ENCODE measurements around the gene HEXIM2. TPM values are rescaled to one million over a fixed set of nuclear protein-coding genes. Genes with fewer than 3 reads are reported as not detected.
"Not testable (repeated sequence)": the region's sequence is repeated elsewhere in the genome, so short reads cannot be mapped to it uniquely, and the experiment has no call there.

The HEXIM2 gene, protein sequence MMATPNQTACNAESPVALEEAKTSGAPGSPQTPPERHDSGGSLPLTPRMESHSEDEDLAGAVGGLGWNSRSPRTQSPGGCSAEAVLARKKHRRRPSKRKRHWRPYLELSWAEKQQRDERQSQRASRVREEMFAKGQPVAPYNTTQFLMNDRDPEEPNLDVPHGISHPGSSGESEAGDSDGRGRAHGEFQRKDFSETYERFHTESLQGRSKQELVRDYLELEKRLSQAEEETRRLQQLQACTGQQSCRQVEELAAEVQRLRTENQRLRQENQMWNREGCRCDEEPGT
- 1 to 10 TPM; 4.2 to 4.4 TPM for total RNA-seq
- long read RNA-seq, partial matches to known transcripts: 0 of 2 reads
- long read RNA-seq, other reads (novel, unspliced or antisense): 0 of 2 reads

DNA sequence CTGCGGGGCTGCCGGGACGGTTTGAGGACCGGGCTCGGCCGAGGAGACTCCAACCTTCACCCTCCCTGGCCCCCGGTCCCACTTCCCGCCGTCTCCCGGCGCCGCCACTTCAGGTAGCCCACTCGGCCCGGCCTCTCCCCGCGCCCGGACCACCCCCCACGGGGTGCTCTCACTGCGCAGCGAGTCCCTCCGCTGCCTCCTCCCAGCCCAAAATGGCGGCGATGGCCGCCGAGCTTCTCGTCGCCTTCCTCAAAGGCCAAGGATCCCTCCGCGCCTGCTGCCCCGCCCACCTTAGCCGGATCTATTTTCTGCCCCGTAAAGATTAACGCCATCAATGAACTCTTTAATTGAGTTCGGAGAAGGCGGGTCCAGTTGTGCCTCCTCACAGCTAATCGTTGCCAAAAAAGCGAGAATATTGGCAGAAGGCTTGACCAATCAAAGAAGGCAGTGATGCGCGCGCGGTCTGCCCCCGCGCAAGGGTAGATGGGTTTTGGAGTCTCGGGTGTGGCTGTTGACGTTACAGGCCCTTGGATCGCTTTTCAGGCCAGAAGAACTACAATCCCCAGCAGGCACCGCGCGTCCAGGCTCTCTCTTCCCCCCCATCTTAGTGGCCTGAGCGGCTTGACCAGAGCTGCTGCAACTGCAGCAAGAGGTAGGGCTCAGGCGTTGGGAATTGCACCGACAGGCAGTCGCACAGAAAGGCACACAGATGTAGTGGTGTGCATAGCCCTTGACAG is at the start of gene HEXIM2:
Gene HEXIM2 (plus strand): TSS at position 588 of the 737 bp plus-strand sequence. CDS start 919 bp downstream, outside the sequence.
- intact Hi-C loops (cut with DNase I): loop anchor here in 1 of 2 donors (1.0 kb wide), 1 partner anchor 12 kb away; no protein-coding TSS in a partner anchor
- DNase-seq (peak; percentile 97), ATAC-seq (peak; percentile 97)

DNA sequence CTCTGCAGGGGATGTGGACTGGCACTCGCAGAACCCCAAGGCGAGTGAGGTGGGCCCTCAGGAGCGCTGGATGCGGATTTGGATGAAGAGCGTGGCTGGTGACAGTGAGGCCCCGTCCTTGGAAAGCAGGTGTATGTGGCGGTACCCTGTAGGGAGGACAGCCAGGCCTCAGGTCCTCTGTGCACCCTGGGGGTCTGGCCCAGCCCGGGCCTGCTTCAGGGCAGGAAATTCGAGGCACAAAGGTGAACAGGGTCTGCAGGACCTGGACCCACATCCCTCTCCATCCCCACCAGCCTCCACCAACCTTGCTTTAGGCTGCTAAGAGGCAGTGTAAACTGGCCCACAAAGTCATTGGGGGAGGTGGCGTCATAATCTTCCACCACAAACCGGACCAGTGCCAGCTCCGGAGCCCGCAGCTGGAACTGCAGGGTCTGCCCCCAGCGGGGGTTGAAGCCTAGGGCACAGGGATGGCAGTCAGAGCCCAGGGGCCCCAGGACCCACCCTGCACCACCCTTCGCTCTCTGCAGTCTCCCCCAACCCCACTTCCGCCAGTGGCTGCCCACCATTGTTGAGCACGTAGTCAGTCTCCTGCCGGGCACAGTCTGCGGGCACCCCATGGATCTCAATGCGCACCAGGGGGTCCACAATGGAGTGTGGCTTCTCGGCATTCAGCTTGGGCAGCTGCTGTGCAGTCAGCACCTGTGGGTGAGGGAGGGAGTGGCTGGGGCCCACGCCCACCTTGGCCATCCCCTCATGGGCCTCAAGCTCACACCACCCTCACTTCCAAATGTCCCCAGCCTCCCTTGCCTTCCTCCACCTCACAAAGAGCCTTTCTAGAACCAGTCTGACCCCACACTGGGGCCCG is 48.9 kb upstream of the HEXIM2 start:
- ATAC-seq: no peak
- intact Hi-C loops (cut with DNase I): no loop called here

DNA sequence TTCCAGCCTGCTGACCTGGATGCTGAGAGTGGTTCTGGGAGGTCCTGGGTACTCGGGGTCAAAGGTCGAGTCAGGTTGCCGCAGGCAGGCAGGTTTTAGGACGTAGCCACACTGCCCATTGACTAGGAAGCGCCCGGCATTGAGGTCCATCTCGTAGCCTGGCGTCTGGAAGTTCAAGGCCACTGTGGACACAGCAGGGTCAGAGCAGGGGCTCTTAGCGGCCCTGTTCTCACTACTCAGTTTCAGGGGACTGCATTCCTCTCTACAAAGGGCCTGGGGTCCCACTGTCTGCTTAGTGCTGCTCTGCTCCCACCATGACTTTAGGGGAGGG is 48.3 kb upstream of the HEXIM2 start:
- no peak for ATAC-seq
- intact Hi-C loops (cut with DNase I): no loop called here
- DNase-seq: no peak

More for the DNA sequence above, 48.9 kb upstream of the HEXIM2 start:
- DNase-seq: no peak

DNA sequence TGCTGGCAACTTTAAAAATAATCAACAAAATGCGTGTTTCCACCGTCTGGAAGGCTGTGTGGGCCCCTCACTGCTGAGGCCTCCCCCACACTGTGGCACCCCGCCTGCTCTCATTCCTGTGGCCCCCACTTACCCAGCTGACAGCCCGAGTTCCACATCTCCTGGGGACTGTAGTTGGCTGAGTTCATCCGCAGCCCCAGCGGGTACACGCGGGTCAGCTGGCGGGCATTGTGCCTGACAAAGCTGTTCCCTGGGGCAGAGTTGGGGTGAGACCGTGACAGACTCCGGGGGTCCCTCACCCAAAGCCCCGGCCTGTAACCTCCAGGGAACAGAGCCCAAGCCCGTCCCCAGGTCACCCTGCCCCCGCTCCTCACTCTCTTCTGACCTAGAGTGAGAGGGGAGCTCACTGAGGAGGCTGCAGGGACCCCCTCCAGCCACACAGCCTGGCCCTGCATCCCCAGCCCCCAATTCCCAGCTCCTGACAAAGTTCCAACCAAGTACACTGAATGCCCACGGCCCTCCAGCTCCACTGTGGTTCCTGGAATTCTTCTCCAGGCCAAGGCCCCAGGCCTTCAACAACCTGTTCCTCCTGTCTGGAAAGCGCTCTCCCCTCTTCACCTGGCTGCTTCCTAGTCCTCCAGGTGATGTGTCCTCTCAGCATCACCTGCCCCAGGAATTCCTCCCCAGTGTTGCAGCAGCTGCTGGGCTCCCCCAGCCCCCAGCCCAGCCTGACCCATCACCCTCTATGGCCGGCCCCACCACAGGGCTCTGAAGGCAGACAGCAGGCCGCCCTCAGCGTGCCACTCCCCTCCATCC is 47.4 kb upstream of the HEXIM2 start:
- ATAC-seq (no peak), DNase-seq (no peak)
- intact Hi-C loops (cut with DNase I): no loop called here

DNA sequence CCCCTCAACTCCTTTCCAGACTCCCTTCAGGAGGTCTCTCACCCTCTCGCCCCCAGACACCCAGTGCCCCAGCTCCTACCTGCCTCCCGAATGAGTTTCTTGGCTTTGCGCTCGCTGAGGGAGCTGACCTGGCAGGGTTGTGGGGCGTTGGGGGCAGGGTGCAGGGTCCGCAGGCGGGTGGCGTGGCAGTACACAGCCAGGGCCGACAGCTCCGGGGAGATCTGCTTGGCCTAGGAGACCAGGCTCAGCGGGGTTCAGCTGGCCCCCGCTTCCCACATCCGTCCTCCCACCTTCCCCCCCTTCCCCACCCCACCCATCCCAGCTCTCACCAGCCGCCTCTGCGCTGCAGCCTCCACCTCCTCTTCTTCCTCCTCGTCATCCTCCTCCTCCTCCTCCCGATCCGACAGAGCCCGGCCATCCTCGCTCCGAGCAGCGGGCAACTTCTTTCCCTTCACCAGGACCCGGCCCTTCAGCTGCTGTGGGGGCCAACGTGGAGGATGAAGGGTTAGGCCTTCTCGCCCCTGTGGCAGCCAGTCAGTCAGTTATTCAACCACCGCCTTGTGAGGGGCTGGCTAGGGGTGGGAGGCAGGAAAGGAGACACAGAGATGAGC is 46.6 kb upstream of the HEXIM2 start:
- no peak for DNase-seq
- ATAC-seq: no peak
- intact Hi-C loops (cut with DNase I): no loop called here

DNA sequence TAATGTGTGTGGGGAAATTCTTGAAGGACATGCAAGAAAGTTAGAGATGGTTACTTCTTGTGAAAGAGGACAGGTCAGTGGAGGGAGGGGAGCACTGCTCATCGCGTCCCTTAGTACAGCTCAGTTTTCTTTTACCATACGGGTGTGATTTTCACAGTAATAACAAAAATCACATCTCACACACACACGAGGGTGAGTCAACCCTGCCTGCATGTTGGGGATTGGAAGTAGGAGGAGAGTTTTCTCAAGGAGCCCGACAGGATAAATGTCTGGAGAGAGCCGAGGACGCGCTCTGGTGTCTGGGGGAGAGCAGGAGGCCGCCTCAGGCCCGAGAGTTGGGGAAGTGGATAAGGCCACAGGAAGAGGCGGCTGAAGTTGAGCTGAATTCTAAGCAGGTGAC is 45.8 kb upstream of the HEXIM2 start:
- no peak for DNase-seq
- no peak for ATAC-seq
- intact Hi-C loops (cut with DNase I): no loop called here

DNA sequence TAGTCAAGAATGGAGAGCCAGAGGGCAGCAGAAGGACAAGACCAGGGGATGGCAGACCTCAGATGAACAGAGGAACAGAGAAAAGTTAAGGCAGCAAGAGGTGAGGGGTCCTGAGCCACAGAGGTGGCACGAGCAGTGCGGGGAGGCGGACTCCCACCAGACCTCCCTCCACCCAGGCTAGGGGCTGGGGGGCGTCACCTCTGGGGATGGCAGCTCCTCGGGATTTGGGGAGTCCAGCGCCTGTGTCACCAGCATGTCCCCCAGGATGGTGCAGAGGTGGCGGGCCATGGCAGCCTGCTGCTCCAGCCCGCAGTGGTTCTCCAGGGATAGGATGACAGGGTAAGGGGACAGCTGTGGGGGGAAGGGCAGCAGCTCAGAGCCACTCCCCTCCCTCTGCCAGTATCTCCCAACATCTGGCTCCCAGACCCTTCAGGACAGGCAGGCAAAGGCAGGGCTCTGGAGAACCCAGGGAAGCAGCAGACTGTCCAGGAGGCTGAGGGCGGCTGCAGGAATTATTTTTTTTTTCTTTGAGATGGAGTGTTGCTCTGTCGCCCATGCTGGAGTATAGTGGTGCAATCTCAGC is 45.1 kb upstream of the HEXIM2 start:
- ATAC-seq: no peak
- no peak for DNase-seq
- intact Hi-C loops (cut with DNase I): no loop called here

DNA sequence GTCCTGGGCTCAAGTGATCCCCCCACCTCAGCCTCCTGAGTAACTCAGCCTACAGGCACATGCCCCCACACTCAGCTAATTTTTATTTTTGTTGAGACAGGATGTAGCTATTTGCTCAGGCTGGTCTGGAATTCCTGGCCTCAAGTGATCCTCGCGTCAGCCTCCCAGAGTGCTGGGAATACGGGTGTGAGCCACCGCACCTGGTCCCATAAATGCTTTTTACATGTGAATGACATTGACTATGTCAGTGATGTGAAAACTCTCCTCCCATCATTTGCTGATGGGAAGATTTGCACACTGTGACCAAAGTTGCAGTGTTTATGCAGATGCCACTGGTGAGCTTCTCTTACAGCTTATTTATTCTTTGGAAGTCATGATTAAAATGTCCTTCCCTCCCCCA is 44.3 kb upstream of the HEXIM2 start:
- intact Hi-C loops (cut with DNase I): no loop called here
- DNase-seq: no peak
- ATAC-seq: no peak

DNA sequence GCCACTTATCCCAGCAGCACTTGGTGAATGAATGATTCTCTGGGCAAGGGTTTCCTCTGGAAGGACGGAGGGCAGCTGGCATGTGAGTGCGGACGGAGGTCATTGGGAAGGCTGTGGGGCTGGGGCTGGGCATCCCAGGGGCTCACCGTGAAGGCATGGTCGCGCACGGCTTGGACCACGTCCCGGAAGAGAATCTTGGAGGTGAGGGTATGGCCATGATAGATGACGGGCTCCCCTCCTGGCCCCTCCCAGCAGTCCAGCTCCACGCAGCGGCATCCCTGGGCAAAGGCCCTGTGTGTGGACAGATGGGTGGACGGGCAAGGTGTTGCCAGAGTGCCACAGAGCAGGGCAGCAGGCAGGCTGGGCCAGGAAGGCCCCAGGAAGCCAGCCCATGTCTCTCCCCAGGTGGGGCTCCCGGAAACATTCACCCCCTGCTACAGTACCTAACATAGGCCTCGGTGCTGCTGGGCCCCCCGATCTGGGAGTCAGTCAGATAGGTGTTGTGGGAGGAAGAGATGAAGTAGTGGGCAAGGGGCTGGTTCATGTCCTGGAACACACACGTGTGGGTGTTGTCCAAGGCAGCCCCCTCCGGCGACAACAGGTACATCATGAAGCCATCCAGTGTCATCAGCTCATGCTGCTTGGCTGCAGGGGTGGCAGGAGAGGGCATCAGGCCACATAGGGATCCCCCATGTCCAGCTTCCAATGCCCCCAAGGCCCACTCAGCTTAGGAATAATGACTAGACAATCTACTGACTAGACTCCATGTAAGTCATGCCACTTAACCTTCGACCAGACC is 43.6 kb upstream of the HEXIM2 start:
- intact Hi-C loops (cut with DNase I): no loop called here
- no peak for DNase-seq
- ATAC-seq: no peak

DNA sequence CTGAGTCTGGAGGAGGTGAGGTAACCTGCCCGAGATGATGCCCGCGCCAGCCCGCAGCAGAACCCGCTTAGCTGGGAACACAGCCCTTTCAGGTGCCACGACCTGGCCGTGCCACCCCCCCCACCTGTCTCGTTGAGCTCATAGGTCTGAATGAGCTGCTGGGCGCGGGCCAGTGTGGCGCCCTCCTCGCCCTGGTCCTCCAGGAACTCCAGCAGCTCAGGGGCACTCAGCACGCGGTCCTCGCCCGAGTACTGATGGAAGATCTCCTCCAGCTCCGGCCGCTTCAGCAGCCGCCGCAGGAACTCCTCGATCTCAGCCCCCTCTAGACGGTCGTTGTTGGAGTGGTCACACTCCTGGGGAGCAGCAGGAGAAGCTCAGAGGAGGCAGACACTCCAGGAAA is 43.0 kb upstream of the HEXIM2 start:
- DNase-seq: no peak
- no peak for ATAC-seq
- intact Hi-C loops (cut with DNase I): no loop called here

DNA sequence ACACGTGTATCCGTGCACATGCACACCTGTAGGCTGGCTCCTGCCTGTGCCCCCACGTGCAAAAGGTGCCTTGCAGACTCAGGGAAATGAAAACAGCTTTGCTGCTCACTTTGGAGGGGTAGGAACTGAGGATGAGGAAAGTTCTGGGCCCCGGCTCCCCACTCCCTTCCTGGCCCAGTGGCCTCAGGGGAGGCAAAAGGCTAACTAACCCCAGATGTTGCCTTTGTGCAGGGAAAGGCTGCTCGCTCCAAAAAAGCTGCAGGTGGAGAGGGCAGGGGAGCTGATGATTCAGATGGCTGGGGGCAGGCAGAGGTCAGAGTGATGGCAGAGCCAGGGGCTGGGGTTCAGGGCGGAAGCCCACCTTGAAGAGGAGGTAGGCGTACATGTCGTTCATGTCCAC is 41.7 kb upstream of the HEXIM2 start:
- intact Hi-C loops (cut with DNase I): no loop called here
- DNase-seq (no peak), ATAC-seq (no peak)

DNA sequence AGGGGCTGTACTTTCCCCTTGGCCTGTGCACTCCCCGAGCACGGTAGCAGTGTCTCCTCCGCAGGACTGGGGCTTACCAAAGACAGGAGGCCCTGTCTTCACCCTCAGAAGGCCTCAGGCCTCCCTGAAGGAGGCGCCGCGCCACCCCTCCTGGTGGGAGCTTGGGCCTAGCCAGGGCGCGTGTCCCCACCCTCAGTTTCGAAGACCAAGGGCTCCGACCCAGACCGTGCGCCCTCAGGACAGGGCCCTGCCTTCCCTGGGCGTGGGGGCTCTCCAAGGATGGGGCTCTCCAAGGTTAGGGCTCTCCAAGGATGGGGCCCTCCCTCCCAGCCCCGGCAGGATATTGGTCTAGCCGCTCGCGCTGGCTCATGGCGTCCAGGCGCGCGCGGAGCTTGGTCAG is 41.1 kb upstream of the HEXIM2 start:
- no peak for DNase-seq
- intact Hi-C loops (cut with DNase I): no loop called here
- no peak for ATAC-seq

DNA sequence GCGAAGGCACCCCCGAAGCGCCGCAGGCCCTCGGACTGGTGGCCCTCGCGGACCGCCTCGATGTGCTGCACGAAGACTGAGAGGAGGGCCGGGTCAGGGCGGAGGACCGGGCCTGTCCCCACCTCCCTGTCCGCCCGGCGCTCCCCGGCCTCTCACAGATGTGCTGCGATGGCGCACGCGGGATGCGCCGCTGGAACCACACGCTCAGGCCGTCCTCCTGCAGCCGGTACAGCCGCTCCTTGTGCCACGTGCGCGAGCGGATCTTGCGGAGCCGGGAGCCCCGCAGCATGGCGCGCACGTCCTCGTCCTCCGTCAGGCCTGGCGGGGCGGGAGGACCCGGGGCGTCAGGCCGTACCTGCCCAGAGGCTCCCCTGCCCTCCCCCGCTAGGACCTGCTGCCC is 40.6 kb upstream of the HEXIM2 start:
- intact Hi-C loops (cut with DNase I): no loop called here
- ATAC-seq: no peak
- no peak for DNase-seq

DNA sequence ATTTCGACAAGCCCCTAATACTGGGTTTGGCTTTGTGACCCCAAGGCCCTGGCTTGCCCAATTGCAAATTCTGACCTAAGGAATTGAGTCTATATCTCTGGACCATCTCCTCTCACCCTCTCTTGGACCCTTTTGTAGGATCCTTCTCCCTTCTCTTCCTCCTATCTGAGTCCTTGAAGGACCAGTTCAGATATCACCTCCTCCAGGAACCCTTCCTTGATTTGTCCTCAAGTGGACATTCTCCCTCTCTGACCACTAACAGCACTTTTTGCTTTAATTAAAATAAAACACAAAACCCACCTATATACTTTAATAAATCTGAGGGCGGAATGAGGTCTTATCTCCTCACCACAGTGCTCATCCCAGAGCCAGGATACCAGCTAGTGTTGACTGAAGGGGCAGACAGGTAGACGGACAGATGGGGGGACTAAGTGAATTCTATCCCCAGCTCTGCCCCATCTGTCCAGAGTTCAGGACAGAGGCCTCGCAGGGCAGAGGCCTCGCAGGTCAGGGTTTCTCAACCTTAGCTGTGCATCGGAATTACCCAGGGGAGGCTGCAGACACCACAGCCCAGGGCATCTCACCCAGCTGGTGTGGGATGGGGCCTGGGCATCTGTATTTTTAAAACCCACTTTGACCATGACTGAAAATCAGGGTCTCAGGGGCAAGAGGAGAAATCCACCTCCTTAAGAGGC is 38.5 kb upstream of the HEXIM2 start:
- intact Hi-C loops (cut with DNase I): no loop called here
- no peak for DNase-seq
- no peak for ATAC-seq

DNA sequence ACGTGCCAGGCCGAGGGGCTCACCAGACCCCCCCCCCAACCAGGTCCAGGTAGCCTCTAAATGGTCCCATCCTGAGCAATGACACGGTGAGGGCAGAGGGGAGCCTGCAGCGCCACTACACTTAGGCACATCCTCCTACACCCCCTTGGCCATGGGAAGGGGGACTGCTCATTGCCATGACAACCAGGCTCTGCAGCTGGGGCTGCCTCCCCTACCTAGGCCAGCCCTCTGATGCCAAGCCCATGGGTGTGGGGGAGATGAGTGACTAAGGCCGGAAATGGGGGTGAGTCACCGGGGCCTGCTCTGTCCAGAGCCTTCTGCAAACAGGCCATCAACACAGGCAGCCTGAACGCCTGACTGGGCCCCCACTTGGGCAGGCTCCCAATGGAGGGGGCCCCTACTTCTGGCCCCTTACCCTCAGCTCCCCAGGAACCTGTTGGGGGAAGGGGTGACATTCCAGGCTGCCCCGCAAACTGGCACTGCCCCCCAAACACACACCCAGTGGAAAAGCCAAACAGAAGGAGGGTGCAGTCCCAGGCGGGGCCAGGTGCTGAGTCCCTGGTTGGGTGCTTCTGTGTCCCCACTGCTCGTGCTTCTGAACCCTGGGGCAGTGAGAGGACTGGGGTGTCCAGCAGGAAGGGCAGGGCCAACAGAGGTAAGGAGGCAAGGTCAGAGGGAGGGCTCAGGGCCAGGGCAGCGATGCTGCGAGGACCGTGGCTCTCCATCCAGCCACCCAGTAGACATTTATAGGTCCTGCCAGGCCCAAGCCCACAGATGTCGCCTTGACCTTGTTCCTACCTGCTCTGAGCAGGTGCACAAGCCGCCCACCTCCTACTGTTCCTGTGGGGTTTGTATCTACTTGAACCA is 37.5 kb upstream of the HEXIM2 start:
- DNase-seq: peak; percentile 82
- ATAC-seq: peak; percentile 28 to 88
- intact Hi-C loops (cut with DNase I): no loop called here

DNA sequence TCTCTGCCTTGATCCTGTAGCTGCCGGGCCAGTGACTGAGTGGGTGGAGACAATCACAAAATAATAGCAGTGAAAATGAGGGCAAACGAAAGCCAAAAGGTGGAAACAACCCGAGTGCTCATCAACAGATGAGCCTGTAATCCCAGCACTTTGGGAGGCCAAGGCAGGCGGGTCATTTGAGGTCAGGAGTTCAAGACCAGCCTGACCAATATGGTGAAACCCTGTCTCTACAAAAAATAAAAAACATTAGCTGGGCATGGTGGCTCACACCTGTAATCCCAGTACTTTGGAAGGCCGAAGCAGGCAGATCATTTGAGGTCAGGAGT is 36.9 kb upstream of the HEXIM2 start:
- not testable (repeated sequence) for ATAC-seq

More for the DNA sequence above, 36.9 kb upstream of the HEXIM2 start:
- DNase-seq; intact Hi-C loops (cut with DNase I): not testable (repeated sequence)

Data from left cardiac atrium (tissue), 4 donors.